MCF 10A (cell line): ENCODE results near the gene SLC8A2. TPM values are rescaled to one million over a fixed set of nuclear protein-coding genes. Genes with fewer than 3 reads are reported as not detected.

ENCODE experiments used
- BruUV-seq: library from RNA; stranded (reverse); fragments of 400-500 nt; replicated peaks from 2 replicates; lab custom pipeline; 2021; lab: Mats Ljungman, UMichigan
- CTCF ChIA-PET: fragments of 300-600 bp; sonication (Branson Sonifier 250); formaldehyde crosslinking; extraction: SDS; loops from one replicate; lab custom pipeline; 2021; ENCODE audit warnings: antibody characterized with exemption, inconsistent platforms; lab: Yijun Ruan, JAX
- POLR2A ChIA-PET: fragments of 300-600, 350-650 bp; sonication (Branson Sonifier 250); formaldehyde crosslinking; extraction: SDS; loops from one replicate; lab custom pipeline; 2020; ENCODE audit warnings: antibody characterized with exemption, inconsistent platforms; lab: Yijun Ruan, JAX
- DNase-seq: peaks from one replicate; pipeline ENCODE4 v3.0.0-alpha.2; 2018; ENCODE audit not compliant: unreplicated experiment
- H3K27ac Mint-ChIP-seq: one replicate; pipeline ENCODE4 v1.8.0; 2022; ENCODE audit warnings: mild to moderate bottlenecking, low read depth, mixed read lengths; ENCODE audit not compliant: unreplicated experiment
- H3K27me3 Mint-ChIP-seq: one replicate; pipeline ENCODE4 v1.8.0; 2022; ENCODE audit warnings: mixed read lengths; ENCODE audit not compliant: insufficient read depth, unreplicated experiment
- H3K36me3 Mint-ChIP-seq: one replicate; pipeline ENCODE4 v1.8.0; 2022; ENCODE audit warnings: mild to moderate bottlenecking, moderate library complexity, mixed read lengths; ENCODE audit not compliant: insufficient read depth, unreplicated experiment
- H3K4me1 Mint-ChIP-seq: one replicate; pipeline ENCODE4 v1.8.0; 2022; ENCODE audit warnings: mixed read lengths; ENCODE audit not compliant: insufficient read depth, unreplicated experiment
- H3K4me3 Mint-ChIP-seq: one replicate; pipeline ENCODE4 v1.8.0; 2022; ENCODE audit warnings: mild to moderate bottlenecking, moderate library complexity, mixed read lengths; ENCODE audit not compliant: unreplicated experiment
- H3K9me3 Mint-ChIP-seq: one replicate; pipeline ENCODE4 v1.8.0; 2022; ENCODE audit warnings: mixed read lengths; ENCODE audit not compliant: unreplicated experiment
- CTCF ChIP-seq: fragments of 200-600 bp; IDR thresholded peaks from one replicate; pipeline ENCODE4 v1.8.0; 2022; ENCODE audit warnings: antibody characterized with exemption, mild to moderate bottlenecking; ENCODE audit not compliant: unreplicated experiment
- intact Hi-C: fragments of 100-400 bp; cut with micrococcal nuclease; formaldehyde crosslinking; loops from 2 replicates; pipeline ENCODE4 v1.14.1; 2022
- total RNA-seq: library from RNA; stranded (reverse); gene quantifications from 2 replicates; pipeline ENCODE4 v1.2.3, GENCODE V29; 2022

Gene SLC8A2
- total RNA-seq, 1 experiment from 2014 or later: not detected

- H3K4me1 Mint-ChIP-seq: no peaks in the 10 kb centered on the region
- DNase-seq: no peak
- CTCF ChIA-PET: interaction anchor here (0.6 to 8.5 kb wide), 42 partner anchors 8 to 304 kb away, joined by 3 to 127 read pairs (median 5); partner anchors contain the start of genes EHD2, KPTN and SLC8A2
- no peaks in the 10 kb centered on the region for H3K9me3 Mint-ChIP-seq
- intact Hi-C loops: loop anchor here (1.0 to 5.0 kb wide), 4 partner anchors 79 to 351 kb away; partner anchors contain the start of genes BICRA and NAPA
- no peak overlapping the region for H3K4me3 Mint-ChIP-seq
- POLR2A ChIA-PET: interaction anchor here (0.7 to 1.7 kb wide), 5 partner anchors 48 to 276 kb away, joined by 3 to 5 read pairs (median 4); no protein-coding TSS in a partner anchor
- no peaks in the 10 kb centered on the region for H3K36me3 Mint-ChIP-seq
- H3K27ac Mint-ChIP-seq: no peak overlapping the region
- BruUV-seq: no TSS peak
- peaks cover 30% of the 10 kb centered on the region for H3K27me3 Mint-ChIP-seq
- TF ChIP-seq CTCF: no peak
These were observed 35.7 kb downstream of the SLC8A2 start for GRCh38 chr19:47435883-47436417.

GRCh38 chr19:47435196-47435595, 36.5 kb downstream of the SLC8A2 start:
- ChIA-PET POLR2A (interaction anchor here (0.7 kb wide), 1 partner anchor 279 kb away, joined by 3 read pairs; no protein-coding TSS in a partner anchor), CTCF (interaction anchor here (0.6 to 8.5 kb wide), 9 partner anchors 24 to 740 kb away, joined by 3 to 127 read pairs (median 6); no protein-coding TSS in a partner anchor)
- no peak overlapping the region for H3K27ac Mint-ChIP-seq
- no peaks in the 10 kb centered on the region for H3K9me3 Mint-ChIP-seq
- peaks cover 23% of the 10 kb centered on the region for H3K27me3 Mint-ChIP-seq
- no peak overlapping the region for H3K4me3 Mint-ChIP-seq
- no peak for DNase-seq
- no peaks in the 10 kb centered on the region for H3K36me3 Mint-ChIP-seq
- H3K4me1 Mint-ChIP-seq: no peaks in the 10 kb centered on the region
- BruUV-seq: no TSS peak
- no peak for TF ChIP-seq CTCF
- intact Hi-C loops: loop anchor here (5.0 kb wide), 2 partner anchors 172 to 352 kb away; partner anchors contain the start of gene BICRA

GRCh38 chr19:47434088-47434487, 37.6 kb downstream of the SLC8A2 start:
- ChIA-PET CTCF (interaction anchor here (0.6 to 8.5 kb wide), 14 partner anchors 9 to 398 kb away, joined by 3 to 127 read pairs (median 4); partner anchors contain the start of genes EHD2, KPTN and NAPA), POLR2A (interaction anchor here (1.4 kb wide), 1 partner anchor 33 kb away, joined by 3 read pairs; no protein-coding TSS in a partner anchor)
- Mint-ChIP-seq H3K4me1 (no peaks in the 10 kb centered on the region), H3K9me3 (no peaks in the 10 kb centered on the region), H3K27me3 (peaks cover 15% of the 10 kb centered on the region), H3K27ac (no peak overlapping the region), H3K4me3 (no peak overlapping the region), H3K36me3 (no peaks in the 10 kb centered on the region)
- no peak for DNase-seq
- no peak for TF ChIP-seq CTCF
- intact Hi-C loops: no loop called here
- BruUV-seq: no TSS peak

- Mint-ChIP-seq H3K4me1 (no peaks in the 10 kb centered on the region), H3K27ac (no peak overlapping the region), H3K4me3 (no peak overlapping the region), H3K36me3 (no peaks in the 10 kb centered on the region), H3K27me3 (peaks cover 15% of the 10 kb centered on the region), H3K9me3 (no peaks in the 10 kb centered on the region)
- BruUV-seq: no TSS peak
- TF ChIP-seq CTCF: no peak
- ChIA-PET CTCF (interaction anchor here (0.6 to 8.5 kb wide), 11 partner anchors 8 to 791 kb away, joined by 3 to 127 read pairs (median 4); partner anchors contain the start of genes EHD2 and KPTN), POLR2A (interaction anchor here (1.2 to 1.4 kb wide), 2 partner anchors 34 to 77 kb away, joined by 3 read pairs; no protein-coding TSS in a partner anchor)
- no peak for DNase-seq
- intact Hi-C loops: no loop called here
These were observed 38.6 kb downstream of the SLC8A2 start for GRCh38 chr19:47433121-47433520.
